ENCODE measurements around the gene SAA2. TPM values are rescaled to one million over a fixed set of nuclear protein-coding genes. Genes with fewer than 3 reads are reported as not detected.

The SAA2 gene
- total RNA-seq, 1 donor from 2014 or later: not detected

- intact Hi-C loops (cut with micrococcal nuclease): no loop called here
Observed at GRCh38 chr11:18253233-18253632, 4.8 kb upstream of the SAA2 start.

- intact Hi-C loops (cut with micrococcal nuclease): loop anchor here (2.0 to 10.0 kb wide), 4 partner anchors 34 to 518 kb away; partner anchors contain the start of genes IGSF22 and TSG101
Observed at GRCh38 chr11:18247191-18247581, 1.3 kb downstream of the SAA2 start.

- intact Hi-C loops (cut with micrococcal nuclease): loop anchor here (1.0 to 10.0 kb wide), 6 partner anchors 34 to 518 kb away; partner anchors contain the start of genes GTF2H1, HPS5, IGSF22 and SPTY2D1
Observed at GRCh38 chr11:18246379-18247190, 1.9 kb downstream of the SAA2 start.

GRCh38 chr11:18245396-18245795 lies 3.1 kb downstream of the SAA2 start:
- intact Hi-C loops (cut with micrococcal nuclease): loop anchor here (10.0 kb wide), 3 partner anchors 279 to 519 kb away; partner anchors contain the start of genes IGSF22 and TSG101

- intact Hi-C loops (cut with micrococcal nuclease): loop anchor here (1.0 to 10.0 kb wide), 4 partner anchors 152 to 521 kb away; partner anchors contain the start of genes IGSF22 and TSG101
Observed at GRCh38 chr11:18243783-18244362, 4.6 kb downstream of the SAA2 start.

- intact Hi-C loops (cut with micrococcal nuclease): loop anchor here (10.0 kb wide), 3 partner anchors 285 to 525 kb away; partner anchors contain the start of genes IGSF22 and TSG101
Observed at GRCh38 chr11:18239655-18240054, 8.8 kb downstream of the SAA2 start.

- intact Hi-C loops (cut with micrococcal nuclease): no loop called here
Observed at GRCh38 chr11:18236664-18237356, 11.7 kb downstream of the SAA2 start, which contains the start of gene SAA4. SAA4 (minus strand) TSS chr11:18236802; CDS start chr11:18235926, 876 bp downstream.

- intact Hi-C loops (cut with micrococcal nuclease): no loop called here
Observed at GRCh38 chr11:18235394-18236334, 12.8 kb downstream of the SAA2 start.

GRCh38 chr11:18233912-18234311 lies 14.6 kb downstream of the SAA2 start:
- intact Hi-C loops (cut with micrococcal nuclease): no loop called here

- intact Hi-C loops (cut with micrococcal nuclease): no loop called here
Observed at GRCh38 chr11:18230859-18231258, 17.6 kb downstream of the SAA2 start.

- intact Hi-C loops (cut with micrococcal nuclease): no loop called here
Observed at GRCh38 chr11:18229501-18229900, 19.0 kb downstream of the SAA2 start.

- intact Hi-C loops (cut with micrococcal nuclease): no loop called here
Observed at GRCh38 chr11:18225913-18226312, 22.6 kb downstream of the SAA2 start.

- intact Hi-C loops (cut with micrococcal nuclease): no loop called here
Observed at GRCh38 chr11:18223591-18224387, 24.7 kb downstream of the SAA2 start.

- intact Hi-C loops (cut with micrococcal nuclease): no loop called here
Observed at GRCh38 chr11:18222814-18223421, 25.6 kb downstream of the SAA2 start.

- intact Hi-C loops (cut with micrococcal nuclease): no loop called here
Observed at GRCh38 chr11:18221274-18221876, 27.1 kb downstream of the SAA2 start.

GRCh38 chr11:18209058-18209457 lies 39.4 kb downstream of the SAA2 start:
- intact Hi-C loops (cut with micrococcal nuclease): loop anchor here (5.0 kb wide), 1 partner anchor 92 kb away; no protein-coding TSS in a partner anchor

GRCh38 chr11:18204771-18205170 lies 43.7 kb downstream of the SAA2 start:
- intact Hi-C loops (cut with micrococcal nuclease): loop anchor here (5.0 kb wide), 1 partner anchor 87 kb away; no protein-coding TSS in a partner anchor

GRCh38 chr11:18204220-18204619 lies 44.2 kb downstream of the SAA2 start:
- intact Hi-C loops (cut with micrococcal nuclease): no loop called here

- intact Hi-C loops (cut with micrococcal nuclease): no loop called here
Observed at GRCh38 chr11:18203723-18204122, 44.7 kb downstream of the SAA2 start.

All from T-helper 2 cell treated with Interferon-gamma antibody and Interleukin-4, amounts not matched to agents 100 ng/mL and 5 ng/mL, for 36 hours (primary cell).